ENCODE data around the gene IQGAP3. TPM values are rescaled to one million over a fixed set of nuclear protein-coding genes. Genes with fewer than 3 reads are reported as not detected.

IQGAP3 gene
- total and polyA plus RNA-seq, 7 experiments from 2014 or later: 0.24 to 14.4 TPM; not detected in 5

DNA sequence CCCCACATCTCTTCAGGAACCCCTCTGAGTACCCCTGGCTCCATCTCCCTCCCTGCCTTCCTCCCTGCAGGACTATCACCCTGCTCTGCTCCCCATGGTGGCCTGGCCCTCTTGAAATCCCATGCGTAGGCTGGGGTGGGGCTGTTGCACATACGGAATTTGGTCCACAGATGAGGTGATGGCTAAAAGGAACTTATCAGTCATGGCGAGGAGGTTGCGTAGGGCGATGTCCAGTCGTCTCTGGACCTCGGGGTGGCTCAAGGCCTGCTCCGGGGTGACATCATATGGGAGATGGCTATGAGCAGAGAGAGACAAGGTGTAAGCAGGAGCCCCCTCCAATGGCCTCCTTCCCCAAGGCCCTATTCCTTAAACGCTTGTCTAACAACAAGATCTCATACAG, 35.3 kb downstream of the IQGAP3 start:
- Mint-ChIP-seq H3K36me3 (peaks cover 0 to 7% (median 0%) of the 10 kb centered on the region in 5 donors), H3K27me3 (no peaks in the 10 kb centered on the region), H3K9me3 (no peaks in the 10 kb centered on the region), H3K27ac (no peak overlapping the region), H3K4me1 (peaks cover 0 to 7% (median 0%) of the 10 kb centered on the region in 7 donors), H3K4me3 (no peak overlapping the region)
- no peaks in the 10 kb centered on the region for H3K27me3 ChIP-seq (ENCODE audit: control insufficient read depth in 2 of 2, insufficient read depth in 2 of 2, low read length in 2 of 2)
- POLR2A ChIA-PET: interaction anchor here (1.0 kb wide), 2 partner anchors 12 to 45 kb away, joined by 3 read pairs; no protein-coding TSS in a partner anchor
- DNase-seq (no peak), ATAC-seq (no peak)
- H3K36me3 ChIP-seq (ENCODE audit: control insufficient read depth in 2 of 3, insufficient read depth in 3 of 3, low read length in 3 of 3): no peaks in the 10 kb centered on the region
- no peak overlapping the region for H3K27ac ChIP-seq (ENCODE audit: low read depth, low read length)
- CTCF ChIA-PET: no interaction called here
- no peaks in the 10 kb centered on the region for H3K4me1 ChIP-seq (ENCODE audit: control insufficient read depth in 2 of 2, insufficient read depth in 2 of 2, low read length in 2 of 2)
- no peaks in the 10 kb centered on the region for H3K9me3 ChIP-seq (ENCODE audit: control insufficient read depth in 2 of 3, low read length in 3 of 3)
- H3K4me3 ChIP-seq (ENCODE audit: low read length): no peak overlapping the region
- intact Hi-C loops (cut with micrococcal nuclease): loop anchor here in 1 of 2 donors (5.0 kb wide), 1 partner anchor 50 kb away; no protein-coding TSS in a partner anchor

DNA sequence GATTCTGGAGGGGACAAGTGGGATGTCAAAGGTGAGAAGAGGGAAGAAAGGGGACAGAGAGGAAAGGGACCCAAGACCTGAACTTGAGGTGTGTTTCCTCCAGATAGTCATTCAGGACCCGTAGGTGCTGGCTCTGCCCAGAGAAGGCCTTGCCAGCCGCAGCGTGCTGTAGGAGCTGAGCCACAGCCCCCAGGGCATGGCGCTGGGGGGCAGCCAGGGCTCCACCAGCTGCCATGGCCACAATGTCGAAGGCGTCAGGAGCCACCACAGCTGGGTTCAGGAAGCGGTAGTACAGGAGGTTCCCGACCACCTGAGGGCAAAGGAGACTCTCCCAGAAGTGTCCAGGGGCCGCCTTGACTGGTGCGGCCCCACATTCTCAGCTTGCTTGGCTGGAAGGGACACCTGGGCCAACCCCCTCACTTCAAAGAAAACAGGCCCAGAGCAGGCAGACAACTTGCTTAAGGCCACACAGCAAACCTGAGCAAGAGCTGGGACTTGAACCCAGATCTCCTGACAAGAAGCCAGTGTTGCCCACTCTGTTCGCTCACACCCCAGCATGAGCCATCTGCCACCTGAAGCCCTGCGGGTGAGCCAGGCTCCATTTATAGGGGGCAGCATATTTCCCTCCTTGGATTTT, 37.8 kb downstream of the IQGAP3 start:
- Histone ChIP-seq H3K27me3 (ENCODE audit: control insufficient read depth in 2 of 2, insufficient read depth in 2 of 2, low read length in 2 of 2) (no peaks in the 10 kb centered on the region), H3K4me1 (ENCODE audit: control insufficient read depth in 2 of 2, insufficient read depth in 2 of 2, low read length in 2 of 2) (no peaks in the 10 kb centered on the region), H3K36me3 (ENCODE audit: control insufficient read depth in 2 of 3, insufficient read depth in 3 of 3, low read length in 3 of 3) (no peaks in the 10 kb centered on the region), H3K27ac (ENCODE audit: low read depth, low read length) (no peak overlapping the region), H3K4me3 (ENCODE audit: low read length) (no peak overlapping the region), H3K9me3 (ENCODE audit: control insufficient read depth in 2 of 3, low read length in 3 of 3) (no peaks in the 10 kb centered on the region)
- Mint-ChIP-seq H3K36me3 (peaks cover 0 to 2% (median 0%) of the 10 kb centered on the region in 5 donors), H3K27ac (no peak overlapping the region), H3K9me3 (no peaks in the 10 kb centered on the region), H3K4me3 (no peak overlapping the region), H3K27me3 (no peaks in the 10 kb centered on the region), H3K4me1 (peaks cover 0 to 5% (median 0%) of the 10 kb centered on the region in 7 donors)
- intact Hi-C loops (cut with micrococcal nuclease): loop anchor here in 1 of 2 donors (5.0 kb wide), 1 partner anchor 47 kb away; no protein-coding TSS in a partner anchor
- no peak for DNase-seq
- ChIA-PET POLR2A (interaction anchor here (0.8 kb wide), 1 partner anchor 36 kb away, joined by 3 read pairs; no protein-coding TSS in a partner anchor), CTCF (interaction anchor here (0.9 to 1.2 kb wide), 2 partner anchors 9 to 89 kb away, joined by 3 to 5 read pairs; no protein-coding TSS in a partner anchor)
- ATAC-seq: no peak

DNA sequence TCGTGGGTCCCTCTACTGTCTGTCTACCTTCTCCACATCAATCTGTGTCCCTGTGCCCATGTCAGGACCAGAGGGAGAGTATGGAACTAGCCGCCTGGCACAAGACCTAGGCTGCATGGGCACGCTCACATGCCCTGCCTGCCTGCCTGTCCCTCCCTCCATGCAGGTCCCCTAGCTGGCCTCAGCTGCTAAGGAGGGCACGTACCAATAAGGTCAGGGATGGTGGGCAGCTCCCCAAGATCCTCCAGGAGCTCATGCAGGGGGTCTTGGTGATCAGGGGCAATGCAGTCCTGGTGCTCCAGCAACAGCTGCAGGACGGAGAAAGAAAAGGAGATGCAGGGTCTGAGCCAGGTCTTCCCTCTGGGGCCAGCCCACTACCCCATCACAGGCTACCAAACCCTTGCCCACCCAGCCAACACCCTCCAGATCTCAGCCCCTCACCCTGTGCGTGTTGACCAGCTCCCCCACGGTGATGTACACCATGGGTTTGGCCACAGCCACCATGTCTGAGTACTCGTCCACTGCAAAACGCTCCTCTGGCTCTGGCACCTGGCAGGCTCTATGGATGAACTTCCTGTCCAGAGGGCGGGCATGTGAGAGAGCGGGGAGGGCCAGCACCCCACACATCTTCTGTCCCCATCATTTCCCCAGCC, 38.7 kb downstream of the IQGAP3 start:
- Histone ChIP-seq H3K4me3 (ENCODE audit: low read length) (no peak overlapping the region), H3K4me1 (ENCODE audit: control insufficient read depth in 2 of 2, insufficient read depth in 2 of 2, low read length in 2 of 2) (no peaks in the 10 kb centered on the region), H3K36me3 (ENCODE audit: control insufficient read depth in 2 of 3, insufficient read depth in 3 of 3, low read length in 3 of 3) (no peaks in the 10 kb centered on the region), H3K27me3 (ENCODE audit: control insufficient read depth in 2 of 2, insufficient read depth in 2 of 2, low read length in 2 of 2) (no peaks in the 10 kb centered on the region), H3K27ac (ENCODE audit: low read depth, low read length) (no peak overlapping the region), H3K9me3 (ENCODE audit: control insufficient read depth in 2 of 3, low read length in 3 of 3) (no peaks in the 10 kb centered on the region)
- H3K27me3 Mint-ChIP-seq: no peaks in the 10 kb centered on the region
- H3K4me3 Mint-ChIP-seq: no peak overlapping the region
- CTCF ChIA-PET: no interaction called here
- ATAC-seq (no peak), DNase-seq (no peak)
- peak overlapping the region in 1 of 9 donors; percentile 62 for H3K27ac Mint-ChIP-seq
- no peaks in the 10 kb centered on the region for H3K36me3 Mint-ChIP-seq
- intact Hi-C loops (cut with micrococcal nuclease): no loop called here
- H3K4me1 Mint-ChIP-seq: peaks cover 0 to 5% (median 4%) of the 10 kb centered on the region in 7 donors
- H3K9me3 Mint-ChIP-seq: no peaks in the 10 kb centered on the region
- POLR2A ChIA-PET: no interaction called here

DNA sequence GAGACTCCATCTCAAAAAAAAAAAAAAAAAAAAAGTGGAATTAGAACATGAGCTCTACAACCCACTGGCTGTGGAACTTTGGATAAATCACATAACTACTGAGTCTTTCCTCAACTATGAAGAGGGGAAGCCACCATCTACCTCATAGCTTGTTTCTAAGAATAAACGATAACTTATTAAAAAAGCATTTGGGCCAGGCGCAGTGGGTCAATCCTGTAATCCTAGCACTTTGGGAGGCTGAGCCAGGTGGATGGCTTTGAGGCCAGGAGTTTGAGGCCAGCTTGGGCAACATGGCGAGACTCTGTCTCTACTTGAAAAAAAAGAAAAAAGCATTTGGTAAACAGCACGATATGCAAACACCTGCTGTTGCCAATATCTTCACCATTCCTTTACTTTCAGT, 40.0 kb downstream of the IQGAP3 start:
- Mint-ChIP-seq H3K4me3 (no peak overlapping the region), H3K9me3 (no peaks in the 10 kb centered on the region), H3K27ac (no peak overlapping the region), H3K4me1 (peaks cover 7 to 14% (median 12%) of the 10 kb centered on the region in 7 donors), H3K27me3 (no peaks in the 10 kb centered on the region), H3K36me3 (peaks cover 0 to 4% (median 0%) of the 10 kb centered on the region in 5 donors)
- H3K4me3 ChIP-seq (ENCODE audit: low read length): no peak overlapping the region
- no peak for ATAC-seq
- intact Hi-C loops (cut with micrococcal nuclease): no loop called here
- CTCF ChIA-PET: interaction anchor here (0.9 to 1.2 kb wide), 2 partner anchors 31 to 86 kb away, joined by 3 to 5 read pairs; no protein-coding TSS in a partner anchor
- no peaks in the 10 kb centered on the region for H3K36me3 ChIP-seq (ENCODE audit: control insufficient read depth in 2 of 3, insufficient read depth in 3 of 3, low read length in 3 of 3)
- H3K4me1 ChIP-seq (ENCODE audit: control insufficient read depth in 2 of 2, insufficient read depth in 2 of 2, low read length in 2 of 2): peaks cover 7 to 10% of the 10 kb centered on the region in 2 donors
- no peaks in the 10 kb centered on the region for H3K27me3 ChIP-seq (ENCODE audit: control insufficient read depth in 2 of 2, insufficient read depth in 2 of 2, low read length in 2 of 2)
- H3K27ac ChIP-seq (ENCODE audit: low read depth, low read length): no peak overlapping the region
- no peak for DNase-seq
- no peaks in the 10 kb centered on the region for H3K9me3 ChIP-seq (ENCODE audit: control insufficient read depth in 2 of 3, low read length in 3 of 3)
- POLR2A ChIA-PET: no interaction called here

DNA sequence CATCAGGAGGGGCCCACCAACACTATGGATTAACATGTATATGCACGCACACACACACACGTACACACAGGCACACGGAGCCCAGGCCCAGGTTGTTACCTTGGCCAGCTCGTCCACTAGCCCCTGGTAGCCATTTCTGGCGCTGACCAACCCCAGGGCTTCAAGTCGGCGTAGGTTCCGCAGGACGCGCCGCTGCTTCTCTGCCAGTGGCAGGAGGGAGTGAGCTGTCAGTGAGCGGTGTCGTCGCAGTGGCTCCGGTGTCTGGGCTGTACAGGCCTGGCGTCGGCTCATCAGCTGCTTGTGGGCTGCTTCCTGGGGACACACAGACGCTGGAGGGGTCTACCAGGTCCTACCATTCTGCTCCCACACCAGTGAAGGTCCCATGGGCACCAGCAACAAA, 42.4 kb downstream of the IQGAP3 start:
- peaks cover 22 to 30% (median 24%) of the 10 kb centered on the region in 7 donors for H3K4me1 Mint-ChIP-seq
- H3K27ac ChIP-seq (ENCODE audit: low read depth, low read length): no peak overlapping the region
- no peaks in the 10 kb centered on the region for H3K36me3 ChIP-seq (ENCODE audit: control insufficient read depth in 2 of 3, insufficient read depth in 3 of 3, low read length in 3 of 3)
- CTCF ChIA-PET: no interaction called here
- H3K36me3 Mint-ChIP-seq: peaks cover 0 to 12% (median 0%) of the 10 kb centered on the region in 5 donors
- no peak overlapping the region for H3K4me3 ChIP-seq (ENCODE audit: low read length)
- ATAC-seq: no peak
- H3K27me3 Mint-ChIP-seq: no peaks in the 10 kb centered on the region
- intact Hi-C loops (cut with micrococcal nuclease): no loop called here
- H3K4me3 Mint-ChIP-seq: no peak overlapping the region
- peaks cover 10 to 19% of the 10 kb centered on the region in 2 donors for H3K4me1 ChIP-seq (ENCODE audit: control insufficient read depth in 2 of 2, insufficient read depth in 2 of 2, low read length in 2 of 2)
- DNase-seq: no peak
- H3K27me3 ChIP-seq (ENCODE audit: control insufficient read depth in 2 of 2, insufficient read depth in 2 of 2, low read length in 2 of 2): no peaks in the 10 kb centered on the region
- H3K27ac Mint-ChIP-seq: no peak overlapping the region
- POLR2A ChIA-PET: no interaction called here
- no peaks in the 10 kb centered on the region for H3K9me3 ChIP-seq (ENCODE audit: control insufficient read depth in 2 of 3, low read length in 3 of 3)
- no peaks in the 10 kb centered on the region for H3K9me3 Mint-ChIP-seq

DNA sequence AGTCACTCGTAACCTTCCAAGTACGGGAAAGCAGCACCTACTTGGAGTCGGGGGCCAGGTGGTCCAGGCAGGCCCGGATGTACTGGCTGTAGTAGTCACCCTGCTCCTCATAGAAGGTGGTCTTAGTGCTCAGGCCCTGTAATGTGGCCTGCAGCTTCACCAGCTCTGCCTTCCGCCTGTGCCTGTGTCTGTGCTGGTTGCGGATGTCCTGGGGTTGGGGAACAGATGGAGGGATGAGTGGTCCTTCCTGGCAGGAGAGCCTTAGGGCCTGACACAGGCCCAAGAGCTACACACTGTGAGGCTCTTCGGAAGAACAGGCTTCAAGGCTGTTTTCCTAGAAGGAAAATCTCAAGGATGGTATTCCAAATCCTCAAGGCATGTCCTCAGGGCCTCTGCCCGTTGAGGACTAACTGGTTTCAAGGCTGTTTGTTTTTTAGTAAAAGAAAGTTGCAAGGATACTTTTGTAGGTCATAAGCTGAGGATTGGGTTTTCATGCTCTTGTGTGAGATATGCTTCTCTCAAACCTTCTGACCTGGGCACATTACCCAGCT, 43.4 kb downstream of the IQGAP3 start:
- H3K36me3 Mint-ChIP-seq: peaks cover 0 to 12% (median 0%) of the 10 kb centered on the region in 5 donors
- ATAC-seq: no peak
- no peak for DNase-seq
- no peaks in the 10 kb centered on the region for H3K9me3 Mint-ChIP-seq
- Histone ChIP-seq H3K27ac (ENCODE audit: low read depth, low read length) (no peak overlapping the region), H3K36me3 (ENCODE audit: control insufficient read depth in 2 of 3, insufficient read depth in 3 of 3, low read length in 3 of 3) (no peaks in the 10 kb centered on the region), H3K4me3 (ENCODE audit: low read length) (no peak overlapping the region), H3K4me1 (ENCODE audit: control insufficient read depth in 2 of 2, insufficient read depth in 2 of 2, low read length in 2 of 2) (peaks cover 20 to 30% of the 10 kb centered on the region in 2 donors), H3K27me3 (ENCODE audit: control insufficient read depth in 2 of 2, insufficient read depth in 2 of 2, low read length in 2 of 2) (no peaks in the 10 kb centered on the region), H3K9me3 (ENCODE audit: control insufficient read depth in 2 of 3, low read length in 3 of 3) (no peaks in the 10 kb centered on the region)
- no peaks in the 10 kb centered on the region for H3K27me3 Mint-ChIP-seq
- CTCF ChIA-PET: interaction anchor here (1.0 to 1.1 kb wide), 2 partner anchors 12 to 96 kb away, joined by 3 to 4 read pairs; no protein-coding TSS in a partner anchor
- intact Hi-C loops (cut with micrococcal nuclease): loop anchor here in 1 of 2 donors (5.0 kb wide), 1 partner anchor 47 kb away; no protein-coding TSS in a partner anchor
- peak overlapping the region in 1 of 9 donors; percentile 18 for H3K27ac Mint-ChIP-seq
- H3K4me1 Mint-ChIP-seq: peaks cover 32 to 40% (median 34%) of the 10 kb centered on the region in 7 donors
- no peak overlapping the region for H3K4me3 Mint-ChIP-seq
- POLR2A ChIA-PET: interaction anchor here (0.7 to 3.1 kb wide), 2 partner anchors 27 to 52 kb away, joined by 3 to 12 read pairs; partner anchors contain the start of gene MEF2D
